BJ (cell line): ENCODE data around the gene NDUFV2. TPM values are rescaled to one million over a fixed set of nuclear protein-coding genes. Genes with fewer than 3 reads are reported as not detected.

Source experiments
- CTCF ChIA-PET: fragments of 350-600 bp; formaldehyde crosslinking; extraction: SDS; loops from one replicate; lab custom pipeline; 2021; ENCODE audit warnings: antibody characterized with exemption, inconsistent platforms; lab: Yijun Ruan, JAX
- POLR2A ChIA-PET: fragments of 300-600 bp; sonication (Branson Sonifier 250); formaldehyde crosslinking; extraction: SDS; loops from one replicate; lab custom pipeline; 2021; ENCODE audit warnings: antibody characterized with exemption; lab: Charles Lee
- DNase-seq: peaks from one replicate; pipeline ENCODE4 v3.0.0-alpha.2; 2011; ENCODE audit warnings: low read depth
- H3K27me3 ChIP-seq: 2 replicates; pipeline ENCODE4 v1.6.0; 2011; ENCODE audit warnings: low read length; ENCODE audit not compliant: control insufficient read depth, insufficient read depth
- H3K36me3 ChIP-seq: 2 replicates; pipeline ENCODE4 v1.5.1; 2011; ENCODE audit warnings: low read length; ENCODE audit not compliant: control insufficient read depth, insufficient read depth
- H3K4me3 ChIP-seq: 2 replicates; pipeline ENCODE4 v1.5.1; 2011; ENCODE audit warnings: low read depth, mild to moderate bottlenecking, control low read depth, low read length
- polyA plus RNA-seq: library from polyadenylated mRNA; depleted of rRNA; stranded (reverse); fragments of >200 nt; gene quantifications from 2 replicates; pipeline ENCODE4 v1.2.3, GENCODE V29; 2011
- TF ChIP-seq, protein P1 (sequence below): IDR thresholded peaks from 2 replicates; pipeline ENCODE4 v1.5.1; 2011; ENCODE audit warnings: low read depth, mild to moderate bottlenecking, control low read depth, inconsistent platforms, low read length, moderate library complexity; ENCODE audit not compliant: insufficient read depth

Gene NDUFV2
- polyA plus RNA-seq, 1 experiment, result 70.0 TPM

DNA sequence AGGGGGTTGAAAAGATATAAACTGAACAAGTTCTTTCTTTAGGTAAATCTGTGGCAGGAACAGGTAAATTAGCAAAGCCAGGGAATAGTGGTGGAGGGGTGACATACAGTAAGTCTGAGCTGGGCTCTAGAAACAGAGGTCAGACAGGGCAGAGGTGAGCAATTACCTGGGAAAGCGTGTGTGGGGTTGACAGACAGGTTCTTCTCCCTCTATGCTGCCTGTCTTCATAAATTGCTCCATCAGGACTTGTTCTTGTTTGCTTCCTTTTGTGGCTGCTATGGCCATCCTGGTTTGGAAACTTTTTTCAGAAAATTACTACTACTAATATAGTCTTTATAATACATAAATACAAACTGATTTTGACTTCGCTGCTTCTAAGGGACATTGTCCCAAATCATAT, 30.7 kb downstream of the NDUFV2 start:
- no peaks in the 10 kb centered on the region for H3K27me3 ChIP-seq
- H3K36me3 ChIP-seq, result peaks cover 2% of the 10 kb centered on the region
- TF ChIP-seq, protein P1, sequence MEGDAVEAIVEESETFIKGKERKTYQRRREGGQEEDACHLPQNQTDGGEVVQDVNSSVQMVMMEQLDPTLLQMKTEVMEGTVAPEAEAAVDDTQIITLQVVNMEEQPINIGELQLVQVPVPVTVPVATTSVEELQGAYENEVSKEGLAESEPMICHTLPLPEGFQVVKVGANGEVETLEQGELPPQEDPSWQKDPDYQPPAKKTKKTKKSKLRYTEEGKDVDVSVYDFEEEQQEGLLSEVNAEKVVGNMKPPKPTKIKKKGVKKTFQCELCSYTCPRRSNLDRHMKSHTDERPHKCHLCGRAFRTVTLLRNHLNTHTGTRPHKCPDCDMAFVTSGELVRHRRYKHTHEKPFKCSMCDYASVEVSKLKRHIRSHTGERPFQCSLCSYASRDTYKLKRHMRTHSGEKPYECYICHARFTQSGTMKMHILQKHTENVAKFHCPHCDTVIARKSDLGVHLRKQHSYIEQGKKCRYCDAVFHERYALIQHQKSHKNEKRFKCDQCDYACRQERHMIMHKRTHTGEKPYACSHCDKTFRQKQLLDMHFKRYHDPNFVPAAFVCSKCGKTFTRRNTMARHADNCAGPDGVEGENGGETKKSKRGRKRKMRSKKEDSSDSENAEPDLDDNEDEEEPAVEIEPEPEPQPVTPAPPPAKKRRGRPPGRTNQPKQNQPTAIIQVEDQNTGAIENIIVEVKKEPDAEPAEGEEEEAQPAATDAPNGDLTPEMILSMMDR, result no peak
- no peak for DNase-seq
- ChIA-PET POLR2A (no interaction called here), CTCF (no interaction called here)
- H3K4me3 ChIP-seq, result no peak overlapping the region

DNA sequence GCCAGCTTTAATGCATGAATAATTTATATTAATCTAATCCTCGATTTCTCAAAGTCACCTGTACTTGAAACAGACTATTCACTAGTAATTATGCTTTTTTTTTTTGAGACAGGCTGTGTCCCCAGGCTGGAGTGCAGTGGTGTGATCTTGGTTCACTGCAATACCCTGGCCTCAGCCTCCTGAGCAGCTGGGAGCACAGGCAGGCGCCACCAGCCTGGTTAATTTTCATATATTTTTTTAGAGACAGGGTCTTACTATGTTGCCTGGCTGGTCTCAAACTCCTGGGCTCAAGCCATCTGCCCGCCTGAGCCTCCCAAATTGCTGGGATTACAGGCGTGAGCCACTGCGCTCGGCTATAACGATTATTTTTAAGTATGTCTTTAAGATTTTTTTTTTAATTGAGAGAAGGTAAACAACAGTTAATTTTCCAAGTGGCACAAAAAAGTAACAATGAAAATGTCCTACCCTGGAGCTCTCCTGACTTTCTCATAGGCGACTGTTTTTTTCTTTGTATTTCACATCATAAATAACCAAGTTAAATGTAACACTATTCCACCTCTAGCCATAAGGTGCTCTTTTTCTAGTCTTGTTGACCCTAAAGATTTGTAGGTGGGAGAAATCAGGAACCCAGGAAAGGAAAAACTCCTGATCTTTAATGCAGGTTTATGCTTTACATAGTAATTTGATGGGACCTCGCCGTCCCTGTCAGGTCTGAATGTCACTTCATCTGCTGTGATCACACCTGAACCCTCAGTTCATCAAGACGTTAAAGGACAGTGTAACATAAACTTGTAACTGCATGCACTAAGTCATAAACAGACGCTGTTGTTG, 32.8 kb downstream of the NDUFV2 start:
- ChIA-PET CTCF (interaction anchor here (0.8 to 1.5 kb wide), 3 partner anchors 31 to 61 kb away, joined by 3 to 6 read pairs (median 4); no protein-coding TSS in a partner anchor), POLR2A (no interaction called here)
- no peaks in the 10 kb centered on the region for H3K27me3 ChIP-seq
- peaks cover 2% of the 10 kb centered on the region for H3K36me3 ChIP-seq
- TF ChIP-seq, protein P1, result no peak
- DNase-seq, result no peak
- peak overlapping the region; percentile 98 for H3K4me3 ChIP-seq

DNA sequence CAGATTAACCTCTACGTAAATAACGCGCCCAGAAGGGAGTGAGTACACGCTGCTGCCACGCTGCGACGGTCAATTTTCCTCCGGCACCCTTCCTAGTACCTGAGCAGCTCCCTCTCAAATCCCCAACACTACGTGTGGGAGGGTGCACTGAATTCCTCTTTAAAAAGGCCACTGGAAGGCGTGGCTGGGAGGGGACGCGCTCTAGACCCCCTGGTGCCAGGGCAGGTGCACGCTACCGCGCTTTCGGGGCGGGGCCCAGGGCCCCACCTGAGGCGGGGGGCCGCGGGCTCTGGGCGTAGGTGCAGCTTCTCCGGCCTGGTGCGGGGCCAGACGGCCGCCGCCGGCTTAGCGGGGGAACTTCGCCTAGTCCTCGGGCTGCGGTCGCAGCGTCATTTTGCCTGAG, 33.4 kb downstream of the NDUFV2 start:
- Histone ChIP-seq H3K36me3 (peaks cover 2% of the 10 kb centered on the region), H3K4me3 (peak overlapping the region; percentile 98), H3K27me3 (no peaks in the 10 kb centered on the region)
- DNase-seq, result no peak
- TF ChIP-seq, protein P1, result no peak
- ChIA-PET POLR2A (no interaction called here), CTCF (interaction anchor here (1.5 kb wide), 1 partner anchor 35 kb away, joined by 4 read pairs; no protein-coding TSS in a partner anchor)

DNA sequence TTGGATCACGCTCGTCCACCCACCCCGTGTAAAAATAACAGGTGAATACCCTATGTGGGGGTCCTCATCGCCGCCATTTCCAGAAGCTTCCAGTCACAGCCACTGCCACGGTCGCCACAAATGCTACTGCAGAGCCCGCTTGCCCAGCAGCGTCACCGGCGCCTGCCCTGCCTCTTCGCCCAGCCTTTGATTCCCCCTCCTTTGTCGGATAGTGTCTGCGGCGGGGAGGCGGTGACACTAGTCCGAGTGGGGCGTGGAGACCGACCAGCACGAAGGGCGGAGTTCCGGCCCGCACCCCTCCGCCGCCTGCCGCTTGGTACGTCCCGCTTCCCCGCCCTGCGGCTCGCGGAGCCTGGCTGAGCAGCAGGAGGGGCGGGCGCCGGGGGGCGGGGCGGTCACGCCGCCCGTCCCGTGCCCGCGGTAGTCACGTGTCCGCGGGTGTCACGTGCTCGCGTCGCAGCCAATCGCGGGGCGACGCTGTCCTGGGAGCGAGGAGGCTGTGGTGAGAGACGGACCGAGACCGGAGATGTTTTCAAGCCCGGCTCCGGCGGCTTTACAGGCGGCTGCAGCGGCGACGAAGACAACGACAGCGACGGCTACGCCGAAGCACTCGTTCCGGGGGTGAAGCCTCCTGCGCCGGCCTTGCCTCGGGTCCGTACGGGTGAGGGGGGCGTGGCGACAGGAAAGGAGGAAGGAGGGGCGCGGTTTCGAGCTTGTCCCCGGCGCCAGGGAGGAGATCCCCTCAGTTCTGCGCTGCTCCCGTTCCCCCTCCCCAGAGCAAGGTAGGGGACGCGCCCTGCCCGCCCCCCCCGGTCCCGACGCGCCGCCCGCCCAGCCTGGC, 34.0 kb downstream of the NDUFV2 start, which contains the start of gene ANKRD12:
Gene ANKRD12 (plus strand): TSS at position 467 of the 841 bp plus-strand sequence. CDS start 45,652 bp downstream, outside the sequence.
- peak; percentile 81 for DNase-seq
- ChIA-PET POLR2A (no interaction called here), CTCF (interaction anchor here (1.2 kb wide), 1 partner anchor 63 kb away, joined by 3 read pairs; no protein-coding TSS in a partner anchor)
- no peaks in the 10 kb centered on the region for H3K27me3 ChIP-seq
- H3K4me3 ChIP-seq, result peak within 1 kb of the TSS; percentile 98
- peaks cover 2% of the 10 kb centered on the region for H3K36me3 ChIP-seq
- TF ChIP-seq, protein P1, result no peak
